Activated naive CD4-positive, alpha-beta T cell treated with anti-CD3 and anti-CD28 coated beads for 36 hours (primary cell): ENCODE measurements around the gene ZNF827. TPM values are rescaled to one million over a fixed set of nuclear protein-coding genes. Genes with fewer than 3 reads are reported as not detected.
A peak's percentile ranks its signal among the peaks of the same experiment; 100 is the strongest.

Experiments
- CTCF ChIA-PET: fragments of 350-600 bp; sonication (Branson Sonifier 250); formaldehyde crosslinking; loops from one replicate; lab custom pipeline; 2021; ENCODE audit warnings: antibody characterized with exemption; lab: Charles Lee
- DNase-seq: peaks from one replicate; pipeline ENCODE4 v3.0.0-alpha.2; 2020
- H3K27ac Mint-ChIP-seq: one replicate; pipeline ENCODE4 v1.8.0; 2021; ENCODE audit warnings: mild to moderate bottlenecking, mixed read lengths
- H3K27me3 Mint-ChIP-seq: one replicate; pipeline ENCODE4 v1.8.0; 2021; ENCODE audit warnings: low read depth, mixed read lengths
- H3K36me3 Mint-ChIP-seq: one replicate; pipeline ENCODE4 v1.8.0; 2021; ENCODE audit warnings: low read depth, mixed read lengths
- H3K4me1 Mint-ChIP-seq: one replicate; pipeline ENCODE4 v1.8.0; 2021; ENCODE audit warnings: low read depth, mixed read lengths
- H3K4me3 Mint-ChIP-seq: one replicate; pipeline ENCODE4 v1.8.0; 2021; ENCODE audit warnings: mild to moderate bottlenecking, moderate library complexity, mixed read lengths
- H3K9me3 Mint-ChIP-seq: one replicate; pipeline ENCODE4 v1.8.0; 2021; ENCODE audit warnings: mixed read lengths
- intact Hi-C: fragments of 100-400 bp; cut with micrococcal nuclease; formaldehyde crosslinking; loops from one replicate; pipeline ENCODE4 v1.15.1; 2023
- total RNA-seq, 2 experiments: library from RNA; stranded (reverse); gene quantifications; one replicate each; pipeline ENCODE4 v1.2.3, GENCODE V29; 2021

Gene ZNF827
- total RNA-seq, 2 experiments from 2014 or later = 15.6 to 17.5 TPM

DNA sequence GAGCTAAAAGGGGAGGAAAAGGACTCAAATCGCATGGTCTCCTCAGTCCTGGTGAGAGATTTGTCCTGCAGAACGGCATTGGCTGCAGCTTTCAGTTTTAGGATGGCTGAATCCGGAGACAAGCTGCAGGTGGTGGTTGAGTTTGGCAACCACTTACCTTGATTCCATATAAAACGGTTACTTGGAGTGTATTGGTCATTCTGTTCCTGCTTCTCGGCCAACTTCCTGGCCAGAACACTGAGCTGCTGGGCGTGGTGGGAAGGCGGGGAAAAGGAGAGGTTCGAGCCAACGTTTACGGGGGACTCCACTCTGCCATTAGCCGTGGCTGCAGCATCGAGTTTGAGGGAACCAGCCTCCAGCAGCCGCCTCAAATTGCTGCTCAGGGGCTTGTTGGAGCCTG, 36.1 kb downstream of the ZNF827 start:
- Mint-ChIP-seq H3K9me3 (no peaks in the 10 kb centered on the region), H3K4me3 (no peak overlapping the region), H3K27me3 (no peaks in the 10 kb centered on the region), H3K27ac (no peak overlapping the region), H3K4me1 (peaks cover 12% of the 10 kb centered on the region), H3K36me3 (peaks cover 33% of the 10 kb centered on the region)
- no peak for DNase-seq
- intact Hi-C loops = no loop called here
- CTCF ChIA-PET = interaction anchor here (0.7 to 1.0 kb wide), 2 partner anchors 9 to 42 kb away, joined by 3 to 5 read pairs; no protein-coding TSS in a partner anchor

GRCh38 chr4:145899886-145900460, 38.6 kb downstream of the ZNF827 start:
- no peak overlapping the region for H3K27ac Mint-ChIP-seq
- intact Hi-C loops = loop anchor here (2.0 kb wide), 1 partner anchor 13 kb away; no protein-coding TSS in a partner anchor

DNA sequence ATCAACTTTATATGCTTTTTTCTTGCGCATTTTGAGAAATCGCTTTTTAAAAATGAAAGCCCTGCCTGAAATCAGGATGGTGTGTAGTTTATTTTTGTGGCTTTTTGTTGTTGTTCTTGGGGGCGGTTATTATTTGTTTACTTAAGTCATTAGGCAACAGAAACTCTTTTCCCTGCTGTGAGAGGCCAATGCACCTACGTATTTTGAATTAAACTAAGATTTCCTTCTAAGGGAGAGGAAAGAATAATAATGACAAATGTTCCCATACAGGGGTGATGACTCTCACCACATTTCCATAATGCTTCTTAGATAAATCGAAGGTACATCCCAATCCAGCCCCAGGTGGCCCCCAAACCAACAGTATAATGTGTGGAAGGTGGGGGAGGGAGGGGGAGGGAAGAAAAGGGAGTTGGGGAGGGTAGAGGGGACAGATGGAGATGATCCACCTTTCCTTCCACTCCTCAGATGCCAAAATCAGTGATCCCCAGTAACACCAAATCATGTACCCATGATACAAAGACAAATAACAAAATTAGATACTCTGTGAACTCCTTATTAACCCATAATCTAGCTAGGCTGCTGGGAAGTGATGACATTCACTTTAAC, 39.6 kb downstream of the ZNF827 start:
- no peak overlapping the region for H3K4me3 Mint-ChIP-seq
- no peak for DNase-seq
- H3K9me3 Mint-ChIP-seq = no peaks in the 10 kb centered on the region
- H3K27ac Mint-ChIP-seq = no peak overlapping the region
- H3K27me3 Mint-ChIP-seq = no peaks in the 10 kb centered on the region
- peaks cover 35% of the 10 kb centered on the region for H3K4me1 Mint-ChIP-seq
- H3K36me3 Mint-ChIP-seq = peaks cover 31% of the 10 kb centered on the region
- CTCF ChIA-PET = no interaction called here
- intact Hi-C loops = loop anchor here (2.0 kb wide), 1 partner anchor 14 kb away; no protein-coding TSS in a partner anchor

More at GRCh38 chr4:145899886-145900460, 38.6 kb downstream of the ZNF827 start:
- CTCF ChIA-PET = no interaction called here
- Mint-ChIP-seq H3K27me3 (no peaks in the 10 kb centered on the region), H3K4me3 (no peak overlapping the region), H3K4me1 (peaks cover 27% of the 10 kb centered on the region), H3K9me3 (no peaks in the 10 kb centered on the region), H3K36me3 (peaks cover 33% of the 10 kb centered on the region)
- no peak for DNase-seq

GRCh38 chr4:145898466-145898865, 40.2 kb downstream of the ZNF827 start:
- H3K27me3 Mint-ChIP-seq = no peaks in the 10 kb centered on the region
- CTCF ChIA-PET = no interaction called here
- no peak overlapping the region for H3K27ac Mint-ChIP-seq
- no peaks in the 10 kb centered on the region for H3K9me3 Mint-ChIP-seq
- no peak for DNase-seq
- H3K4me3 Mint-ChIP-seq = no peak overlapping the region
- peaks cover 37% of the 10 kb centered on the region for H3K4me1 Mint-ChIP-seq
- H3K36me3 Mint-ChIP-seq = peaks cover 31% of the 10 kb centered on the region
- intact Hi-C loops = loop anchor here (2.0 kb wide), 1 partner anchor 14 kb away; no protein-coding TSS in a partner anchor

GRCh38 chr4:145895056-145895455, 43.6 kb downstream of the ZNF827 start:
- no peak overlapping the region for H3K27ac Mint-ChIP-seq

GRCh38 chr4:145891958-145892357, 46.7 kb downstream of the ZNF827 start:
- Mint-ChIP-seq H3K27me3 (no peaks in the 10 kb centered on the region), H3K4me1 (peaks cover 29% of the 10 kb centered on the region), H3K4me3 (no peak overlapping the region), H3K9me3 (no peaks in the 10 kb centered on the region), H3K36me3 (peaks cover 24% of the 10 kb centered on the region), H3K27ac (no peak overlapping the region)
- intact Hi-C loops = no loop called here
- no peak for DNase-seq
- CTCF ChIA-PET = no interaction called here

More at GRCh38 chr4:145895056-145895455, 43.6 kb downstream of the ZNF827 start:
- Mint-ChIP-seq H3K9me3 (no peaks in the 10 kb centered on the region), H3K4me1 (peaks cover 35% of the 10 kb centered on the region), H3K4me3 (no peak overlapping the region), H3K36me3 (peaks cover 14% of the 10 kb centered on the region), H3K27me3 (no peaks in the 10 kb centered on the region)
- CTCF ChIA-PET = interaction anchor here (0.8 to 1.3 kb wide), 2 partner anchors 12 to 28 kb away, joined by 3 read pairs; no protein-coding TSS in a partner anchor
- intact Hi-C loops = loop anchor here (2.0 kb wide), 1 partner anchor 40 kb away; no protein-coding TSS in a partner anchor
- DNase-seq = no peak

GRCh38 chr4:145890689-145891088, 47.9 kb downstream of the ZNF827 start:
- H3K4me3 Mint-ChIP-seq = no peak overlapping the region
- H3K27ac Mint-ChIP-seq = no peak overlapping the region
- no peaks in the 10 kb centered on the region for H3K27me3 Mint-ChIP-seq
- intact Hi-C loops = no loop called here
- DNase-seq = no peak
- peaks cover 17% of the 10 kb centered on the region for H3K4me1 Mint-ChIP-seq
- no peaks in the 10 kb centered on the region for H3K9me3 Mint-ChIP-seq
- H3K36me3 Mint-ChIP-seq = peaks cover 33% of the 10 kb centered on the region
- CTCF ChIA-PET = interaction anchor here (0.8 kb wide), 1 partner anchor 274 kb away, joined by 3 read pairs; no protein-coding TSS in a partner anchor

- Mint-ChIP-seq H3K27me3 (no peaks in the 10 kb centered on the region), H3K36me3 (peaks cover 45% of the 10 kb centered on the region), H3K4me1 (peaks cover 5% of the 10 kb centered on the region), H3K4me3 (no peak overlapping the region), H3K9me3 (no peaks in the 10 kb centered on the region), H3K27ac (no peak overlapping the region)
- DNase-seq = no peak
- intact Hi-C loops = no loop called here
- CTCF ChIA-PET = interaction anchor here (0.8 to 1.2 kb wide), 4 partner anchors 8 to 219 kb away, joined by 3 to 5 read pairs (median 3); no protein-coding TSS in a partner anchor
These were observed 50.2 kb downstream of the ZNF827 start for GRCh38 chr4:145888393-145888792.

- intact Hi-C loops = no loop called here
- Mint-ChIP-seq H3K4me1 (peaks cover 9% of the 10 kb centered on the region), H3K27me3 (no peaks in the 10 kb centered on the region)
These were observed 51.2 kb downstream of the ZNF827 start for GRCh38 chr4:145887241-145887991.

GRCh38 chr4:145886871-145887240, 51.8 kb downstream of the ZNF827 start:
- no peak for DNase-seq
- CTCF ChIA-PET = no interaction called here
- Mint-ChIP-seq H3K27me3 (no peaks in the 10 kb centered on the region), H3K27ac (no peak overlapping the region), H3K4me3 (no peak overlapping the region), H3K36me3 (peaks cover 47% of the 10 kb centered on the region), H3K4me1 (peaks cover 10% of the 10 kb centered on the region), H3K9me3 (no peaks in the 10 kb centered on the region)
- intact Hi-C loops = no loop called here

More at GRCh38 chr4:145887241-145887991, 51.2 kb downstream of the ZNF827 start:
- H3K27ac Mint-ChIP-seq = no peak overlapping the region
- peaks cover 50% of the 10 kb centered on the region for H3K36me3 Mint-ChIP-seq
- no peaks in the 10 kb centered on the region for H3K9me3 Mint-ChIP-seq
- no peak for DNase-seq
- CTCF ChIA-PET = interaction anchor here (0.8 to 1.2 kb wide), 3 partner anchors 9 to 218 kb away, joined by 3 to 5 read pairs (median 3); no protein-coding TSS in a partner anchor
- no peak overlapping the region for H3K4me3 Mint-ChIP-seq

GRCh38 chr4:145885666-145886065, 53.0 kb downstream of the ZNF827 start:
- Mint-ChIP-seq H3K27ac (peak overlapping the region; percentile 46), H3K4me3 (no peak overlapping the region), H3K36me3 (peaks cover 48% of the 10 kb centered on the region), H3K27me3 (no peaks in the 10 kb centered on the region), H3K4me1 (peaks cover 10% of the 10 kb centered on the region), H3K9me3 (no peaks in the 10 kb centered on the region)
- intact Hi-C loops = no loop called here
- CTCF ChIA-PET = interaction anchor here (0.6 kb wide), 1 partner anchor 75 kb away, joined by 3 read pairs; no protein-coding TSS in a partner anchor
- no peak for DNase-seq

GRCh38 chr4:145884775-145885174, 53.8 kb downstream of the ZNF827 start:
- no peak for DNase-seq
- H3K4me3 Mint-ChIP-seq = no peak overlapping the region
- peaks cover 10% of the 10 kb centered on the region for H3K4me1 Mint-ChIP-seq
- CTCF ChIA-PET = no interaction called here
- no peaks in the 10 kb centered on the region for H3K27me3 Mint-ChIP-seq
- intact Hi-C loops = no loop called here
- H3K27ac Mint-ChIP-seq = no peak overlapping the region
- H3K9me3 Mint-ChIP-seq = no peaks in the 10 kb centered on the region
- peaks cover 47% of the 10 kb centered on the region for H3K36me3 Mint-ChIP-seq
